HG03139 (cell line): Measurements from ENCODE around the gene PHAF1.

ENCODE experiments used
- ATAC-seq: cut with Tn5 transposase; IDR thresholded peaks from one replicate; pipeline ENCODE4 v1.9.1; 2021; ENCODE audit not compliant: unreplicated experiment

PHAF1 gene

DNA sequence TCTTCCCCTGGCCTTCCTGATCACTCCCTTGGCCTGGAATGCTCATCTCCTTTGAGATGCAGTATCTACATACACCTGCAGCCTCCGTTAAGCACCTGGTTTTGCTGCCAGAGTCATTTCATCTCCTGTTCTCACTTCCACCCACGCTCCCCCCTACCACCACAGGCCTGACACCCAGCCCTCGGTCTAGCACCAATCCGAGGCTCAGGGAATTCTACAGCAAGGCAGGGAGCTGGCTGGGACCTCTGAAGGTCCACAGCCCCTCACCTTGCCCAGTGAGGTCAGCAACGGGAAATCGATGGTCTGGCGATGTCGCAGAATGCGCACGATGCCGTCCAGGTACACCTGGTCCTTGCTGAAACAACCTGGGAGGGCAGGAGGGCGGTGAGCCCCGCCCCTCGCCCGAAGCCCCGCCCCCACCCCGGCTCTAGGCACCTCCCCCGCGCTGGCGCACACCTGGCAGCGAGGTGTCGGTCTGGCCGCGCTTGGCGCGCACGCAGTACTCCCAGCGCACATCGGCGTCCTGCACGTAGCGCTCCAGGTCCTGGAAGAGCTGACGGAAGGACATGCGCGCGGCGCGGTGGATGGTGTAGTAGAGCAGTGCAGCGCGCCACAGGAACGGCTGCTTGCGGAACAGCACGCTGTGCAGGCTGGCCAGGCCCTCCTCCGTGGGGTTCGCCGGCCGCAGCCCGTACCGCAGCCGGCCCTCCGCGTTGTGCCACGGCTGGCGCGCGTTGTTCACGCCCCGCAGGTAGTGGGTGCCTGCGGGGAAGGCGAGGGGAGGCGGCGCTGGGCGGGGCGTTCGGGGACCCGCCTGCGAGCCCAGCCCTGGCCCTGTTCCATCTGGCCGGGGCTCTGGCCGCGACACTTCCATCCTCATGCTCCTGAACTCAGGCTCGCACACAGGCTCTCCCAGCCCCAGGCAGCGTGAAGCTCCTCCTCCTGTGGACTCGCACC lies 68.3 kb downstream of the PHAF1 start:
- ATAC-seq: no peak

DNA sequence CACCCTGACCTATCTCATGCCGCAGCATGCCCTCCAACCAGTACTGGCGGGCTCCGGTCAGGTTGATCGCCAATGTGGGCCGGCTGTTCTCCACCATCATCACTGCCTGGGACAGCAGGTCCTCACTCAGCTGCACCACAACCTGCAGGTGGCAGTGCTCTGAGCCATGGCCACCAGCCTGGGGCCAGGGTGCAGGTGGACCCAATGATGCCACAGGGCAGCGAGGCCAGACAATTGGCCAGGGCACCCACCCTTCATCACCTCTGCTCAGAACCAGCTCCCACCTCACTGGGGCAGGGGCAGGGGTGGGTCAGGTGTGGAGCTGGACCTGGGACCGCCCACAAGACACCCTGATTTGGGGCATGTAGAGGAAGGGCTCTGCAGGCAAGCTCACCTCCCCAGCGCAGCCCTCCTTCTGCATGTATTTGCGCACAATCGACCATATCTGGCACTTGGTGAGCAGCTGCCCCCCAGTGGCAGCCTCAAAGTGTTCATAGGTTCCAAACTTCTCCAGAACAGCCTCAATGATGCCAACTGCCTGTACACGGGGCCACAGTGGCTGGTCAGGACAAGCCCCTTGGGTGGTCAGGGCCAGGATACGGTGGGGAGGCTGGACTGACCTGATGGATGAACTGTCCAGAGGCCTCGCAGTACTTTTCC lies 69.8 kb downstream of the PHAF1 start:
- no peak for ATAC-seq

DNA sequence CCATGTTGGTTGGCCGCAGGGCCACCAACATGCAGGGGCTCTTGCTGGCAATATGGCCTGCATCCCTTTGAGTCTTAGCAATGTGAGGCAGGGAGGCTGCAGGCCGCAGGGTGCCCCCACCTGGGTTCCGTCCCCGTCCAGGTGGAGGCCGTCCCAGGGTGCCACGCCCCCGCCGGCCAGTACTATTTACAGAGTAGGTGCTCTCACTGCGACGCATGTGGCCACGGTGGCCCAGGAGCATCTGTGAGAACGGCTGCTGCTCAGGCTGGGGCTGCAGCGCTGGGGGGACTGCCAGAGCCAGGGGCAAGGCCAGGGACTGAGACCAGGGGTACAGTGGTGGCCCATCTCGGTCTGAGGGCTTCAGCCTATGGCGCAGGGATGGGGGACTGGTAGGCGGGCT lies 70.4 kb downstream of the PHAF1 start:
- ATAC-seq: no peak

DNA sequence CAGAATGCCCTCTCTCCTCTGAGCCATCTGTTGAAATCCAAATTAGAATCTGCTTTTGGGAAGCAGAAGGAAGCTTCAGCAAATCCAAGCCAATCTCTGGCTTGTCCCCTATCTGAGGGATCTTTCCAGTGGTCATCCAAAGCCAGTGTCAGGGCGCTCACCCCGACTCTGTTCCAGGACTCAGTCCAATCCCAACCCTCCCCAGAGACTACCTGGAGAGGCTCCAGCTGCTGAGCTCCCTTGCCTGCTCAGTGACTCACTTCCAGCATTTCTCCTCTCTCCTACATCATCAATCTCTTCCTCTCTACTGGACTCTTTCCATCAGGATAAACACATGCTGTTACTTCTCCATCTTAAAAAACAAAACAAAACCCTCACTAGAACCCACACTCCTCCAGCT lies 71.6 kb downstream of the PHAF1 start:
- ATAC-seq: no peak

DNA sequence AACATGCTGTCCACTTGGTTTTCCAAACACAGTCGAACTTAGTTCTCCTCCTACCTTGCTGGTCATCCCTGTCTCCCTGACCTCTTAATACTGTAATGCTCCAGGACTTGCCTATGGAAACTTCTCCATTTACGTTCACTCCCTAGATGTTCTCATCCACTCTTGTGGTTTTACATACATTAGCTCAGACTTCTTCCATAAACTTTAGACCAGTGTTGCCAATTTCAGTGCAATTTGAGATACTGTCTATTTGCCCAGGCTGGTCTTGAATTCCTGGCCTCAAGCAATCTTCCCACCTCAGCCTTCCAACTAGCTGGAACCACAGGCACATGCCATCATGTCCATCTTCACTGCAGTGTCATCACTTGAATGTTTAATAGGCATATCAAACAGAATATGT lies 72.5 kb downstream of the PHAF1 start:
- no peak for ATAC-seq

DNA sequence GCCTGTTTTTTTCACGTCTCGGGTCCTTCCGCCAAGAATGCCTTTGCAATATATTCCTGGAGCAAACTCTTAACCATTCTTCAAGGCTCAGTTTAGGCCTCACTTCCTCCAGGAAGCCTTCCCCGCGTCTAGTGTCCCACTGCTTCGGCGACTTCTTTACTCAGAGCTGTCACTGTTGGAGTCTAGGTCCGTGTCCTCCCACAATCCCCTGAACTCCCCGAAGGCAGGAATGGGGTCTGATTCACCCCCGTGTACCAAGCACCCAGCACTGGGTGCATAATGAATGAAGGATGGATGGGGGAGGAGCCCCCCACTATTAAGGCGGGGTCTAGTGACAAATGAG lies 73.5 kb downstream of the PHAF1 start:
- ATAC-seq: no peak

DNA sequence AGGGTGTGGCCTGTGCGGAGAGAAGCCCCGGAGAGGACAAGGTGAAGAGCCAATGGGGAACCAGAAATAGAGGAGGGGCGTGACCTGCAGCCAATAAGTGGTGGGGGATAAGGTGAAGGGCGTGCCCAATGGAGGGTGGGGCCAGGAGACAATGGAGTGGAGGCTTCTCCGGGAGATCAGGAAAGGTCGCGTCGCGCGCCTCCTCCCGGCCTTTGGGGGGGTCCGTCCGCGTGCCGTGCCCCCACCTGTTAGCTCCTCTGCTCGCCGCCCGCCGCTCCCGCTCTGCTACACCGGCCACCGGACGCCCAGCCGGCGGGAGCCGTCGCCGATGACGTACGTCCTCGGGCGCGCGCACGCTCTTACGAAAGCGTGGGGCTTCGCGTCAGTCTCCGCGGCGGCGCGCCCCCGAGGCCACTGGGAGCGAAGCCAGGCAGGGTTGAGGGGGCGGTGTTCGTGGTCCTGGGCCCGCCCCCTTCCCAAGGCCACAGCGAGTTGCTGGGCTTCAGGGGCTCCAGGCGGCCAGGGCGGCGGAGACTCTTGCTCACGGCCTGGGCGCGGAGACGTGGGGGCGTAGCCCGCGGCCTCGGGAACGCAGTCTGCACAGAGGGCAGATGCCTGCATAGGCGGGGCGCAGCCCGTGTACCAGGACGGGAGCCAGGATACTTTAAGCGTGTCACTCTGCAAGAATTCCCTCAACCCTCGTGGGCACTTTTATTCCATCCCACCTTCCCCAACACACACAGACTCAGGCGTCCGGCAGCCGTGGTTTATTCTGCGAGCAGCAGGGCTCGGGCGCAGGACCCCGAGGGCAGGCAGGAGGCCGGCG lies 74.1 kb downstream of the PHAF1 start, which contains the start of gene MATCAP1:
MATCAP1 (minus strand) TSS at position 337 of the 826 bp plus-strand sequence. CDS start 3,353 bp downstream, outside the sequence.
- ATAC-seq: peak; percentile 93

DNA sequence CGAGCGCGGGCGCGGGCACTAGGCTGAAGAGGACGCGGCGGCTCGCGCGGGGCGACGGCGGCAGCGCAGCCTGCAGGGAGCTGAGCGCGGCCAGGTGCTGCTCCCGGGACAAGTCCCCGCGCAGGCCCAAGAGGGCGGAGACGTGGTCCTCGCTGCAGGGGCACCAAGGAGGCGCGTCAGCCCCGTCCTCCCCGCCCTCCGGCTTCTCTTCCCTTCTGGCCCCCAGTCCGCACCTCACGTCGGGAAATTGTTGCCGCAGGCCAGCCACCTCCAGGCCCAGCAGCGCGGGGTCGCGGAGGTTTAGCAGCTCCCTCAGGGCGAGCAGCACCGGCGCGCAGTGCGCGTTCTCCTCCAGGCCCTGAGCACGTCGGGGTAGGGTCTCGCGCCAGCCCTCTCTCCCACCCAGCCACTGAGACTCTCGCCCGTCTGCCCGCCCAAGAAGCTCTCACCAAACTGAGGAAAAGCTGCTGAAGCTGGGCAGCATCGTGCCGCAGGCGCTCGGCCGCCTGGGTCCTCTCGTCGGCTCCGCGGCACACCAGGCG lies 74.8 kb downstream of the PHAF1 start:
- ATAC-seq: no peak

DNA sequence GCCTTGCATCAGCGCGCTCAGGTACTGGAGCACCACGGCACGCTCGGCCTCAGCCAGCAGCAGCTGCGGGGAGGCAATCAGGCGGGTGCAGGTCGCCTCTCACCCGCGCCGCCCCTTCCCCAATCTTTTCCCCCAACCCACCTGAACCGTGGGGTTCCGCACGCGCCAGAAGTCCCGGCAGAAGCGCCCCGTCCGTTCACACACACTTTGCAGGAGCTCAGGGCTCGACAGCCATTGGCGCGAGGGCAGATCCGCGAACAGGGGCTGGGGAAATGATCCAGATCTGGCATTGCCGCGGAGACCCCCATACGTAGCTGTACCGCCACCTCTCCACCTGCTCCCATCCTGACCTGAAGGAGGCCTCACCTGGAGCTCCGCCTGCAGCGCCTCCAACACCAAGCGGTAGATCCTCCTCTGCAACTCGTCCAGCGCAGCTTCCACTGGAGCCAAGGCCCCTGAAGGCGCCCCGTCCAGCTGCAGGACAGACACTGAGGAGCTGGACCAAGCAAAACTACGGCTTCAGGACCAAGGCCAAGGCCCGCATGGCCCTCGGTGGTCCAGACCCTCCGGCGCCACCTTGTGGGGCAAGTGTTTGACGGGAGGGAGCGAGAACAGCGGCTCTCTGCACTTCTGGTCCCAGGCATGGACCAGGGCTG lies 75.4 kb downstream of the PHAF1 start:
- ATAC-seq: no peak

DNA sequence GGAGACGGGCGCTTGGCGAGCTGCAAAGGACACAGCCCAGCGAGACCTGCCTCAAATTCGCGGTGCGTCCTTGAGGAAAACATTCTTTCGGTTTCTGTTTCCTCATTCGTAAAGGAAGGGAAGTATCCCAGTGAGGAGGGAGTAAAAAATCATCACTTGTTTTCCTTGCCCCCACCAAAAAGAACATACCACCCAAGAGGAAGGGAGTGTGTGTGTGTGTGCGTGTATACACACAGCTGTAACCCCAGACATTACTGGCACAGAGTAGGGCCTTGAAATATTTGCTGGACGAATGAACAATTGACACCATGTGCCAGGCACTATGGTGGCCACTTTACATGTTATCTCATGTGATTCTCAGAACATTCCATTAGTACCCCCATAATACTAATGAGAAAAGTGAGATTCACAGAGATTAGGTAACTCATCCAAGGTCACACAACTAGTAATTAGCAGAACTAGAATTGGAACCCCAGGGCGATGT lies 76.0 kb downstream of the PHAF1 start:
- no peak for ATAC-seq

DNA sequence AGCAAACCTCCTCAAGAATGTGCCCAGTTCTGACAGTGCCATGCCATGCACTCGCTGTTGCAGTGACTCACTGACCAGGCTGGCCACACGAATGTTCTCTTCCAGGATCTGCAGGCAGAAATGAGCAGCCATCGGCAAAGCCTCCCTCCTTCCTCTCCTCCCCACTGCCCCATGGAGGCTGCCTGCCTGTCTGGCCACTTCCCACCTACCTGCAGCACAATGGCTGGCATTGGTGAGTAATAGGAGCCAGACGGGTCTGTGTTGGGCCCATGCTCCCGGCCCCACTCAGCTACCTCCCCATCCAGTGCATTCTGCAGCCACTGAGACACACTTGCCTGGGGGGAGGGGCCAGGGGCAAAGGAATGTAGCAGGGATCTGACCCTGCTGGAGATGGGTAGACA lies 76.8 kb downstream of the PHAF1 start:
- ATAC-seq: no peak

DNA sequence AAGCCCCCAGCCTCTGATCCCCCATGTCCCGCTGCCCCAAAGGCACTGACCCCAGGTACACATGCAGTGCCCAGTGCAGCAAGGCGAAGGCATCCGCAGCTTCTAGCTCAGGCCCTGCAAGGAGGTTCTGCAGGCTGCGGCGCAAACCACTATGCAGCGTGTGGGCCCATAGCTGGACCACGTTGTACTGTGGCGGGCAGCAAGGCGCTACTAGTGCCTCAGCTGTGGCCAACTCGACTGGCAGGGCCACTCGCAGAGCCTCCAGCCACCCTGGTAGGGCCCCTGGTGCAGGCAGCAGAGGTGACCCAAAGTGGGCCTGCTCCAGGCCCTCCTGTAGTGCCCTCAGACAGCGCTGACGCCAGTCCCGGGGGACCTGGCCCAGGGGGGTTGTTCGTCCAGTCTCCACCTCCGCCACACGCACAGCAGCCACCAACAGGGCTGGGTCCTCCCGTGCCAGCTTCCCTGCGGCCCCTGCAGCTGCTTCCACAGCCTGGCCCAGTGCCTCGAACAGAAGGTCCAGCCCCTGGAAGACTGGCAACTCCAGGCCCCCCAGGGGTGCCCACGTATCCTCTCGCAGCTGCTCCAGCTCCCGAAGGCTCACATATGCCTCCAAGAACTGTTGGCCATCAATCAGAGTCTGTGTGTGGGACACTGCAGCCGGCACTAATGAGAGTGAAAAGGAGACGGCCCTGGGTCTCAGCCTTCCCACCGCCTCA lies 77.6 kb downstream of the PHAF1 start:
- no peak for ATAC-seq

DNA sequence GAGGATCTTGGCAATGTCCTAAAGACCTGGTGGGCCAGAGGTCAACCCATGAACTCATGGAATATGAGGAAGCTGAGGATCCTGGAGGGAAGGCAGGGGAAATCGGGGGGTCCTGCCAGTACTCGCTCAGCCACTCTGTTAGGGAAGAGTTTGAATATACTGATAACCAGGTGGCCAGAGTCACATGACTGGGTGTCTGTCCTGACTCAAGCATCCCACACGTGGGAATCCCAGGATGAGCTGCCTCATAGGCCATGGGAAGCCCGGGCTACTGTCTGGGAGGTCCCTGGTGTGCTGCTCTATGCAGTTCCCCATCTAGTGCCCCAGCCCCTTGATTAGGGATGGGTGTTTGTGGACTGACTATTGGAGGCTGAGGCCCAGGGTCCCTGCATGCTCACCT lies 78.6 kb downstream of the PHAF1 start:
- no peak for ATAC-seq

DNA sequence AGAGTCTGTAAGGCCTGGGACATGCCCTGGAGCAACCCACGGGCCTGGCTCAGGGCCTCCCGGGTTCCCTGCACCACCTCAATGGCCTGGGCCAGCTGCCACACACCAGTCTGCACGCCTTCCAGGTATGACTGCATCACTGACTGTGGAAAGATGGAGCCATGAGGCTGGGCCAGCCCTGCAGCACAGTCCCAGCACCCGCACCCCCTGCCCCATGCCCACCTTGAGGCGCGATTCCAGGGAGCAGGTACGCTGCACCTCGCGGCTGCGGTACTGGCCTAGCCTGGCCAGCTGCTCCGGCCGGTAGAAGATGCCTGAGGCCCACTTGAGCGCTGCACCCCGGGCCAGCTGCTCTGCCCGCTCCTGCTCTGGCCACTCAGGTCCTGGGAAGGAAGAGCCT lies 79.1 kb downstream of the PHAF1 start:
- no peak for ATAC-seq

DNA sequence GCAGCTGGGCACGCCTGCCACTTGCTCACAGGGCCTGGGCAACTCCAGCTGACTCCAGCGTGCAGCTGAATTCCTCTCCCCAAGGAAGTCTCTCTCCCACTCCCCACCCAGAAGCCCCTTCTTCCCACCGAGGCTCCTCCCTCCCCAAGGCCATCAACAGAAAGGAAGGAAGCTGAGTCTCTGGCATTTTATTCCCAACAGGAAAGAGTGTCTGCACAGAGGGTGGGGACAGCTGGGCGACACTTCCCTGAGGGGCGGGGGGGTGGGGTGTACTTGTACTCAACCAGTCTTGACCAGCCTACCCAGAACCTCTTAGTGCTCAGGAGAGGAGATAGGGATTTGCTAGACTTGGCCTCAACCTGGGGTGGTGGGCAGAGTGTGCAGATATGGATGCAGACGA lies 80.3 kb downstream of the PHAF1 start, which contains the start of gene EXOC3L1:
EXOC3L1 (minus strand) TSS at position 96 of the 400 bp plus-strand sequence. CDS start 460 bp downstream, outside the sequence.
- ATAC-seq: no peak

DNA sequence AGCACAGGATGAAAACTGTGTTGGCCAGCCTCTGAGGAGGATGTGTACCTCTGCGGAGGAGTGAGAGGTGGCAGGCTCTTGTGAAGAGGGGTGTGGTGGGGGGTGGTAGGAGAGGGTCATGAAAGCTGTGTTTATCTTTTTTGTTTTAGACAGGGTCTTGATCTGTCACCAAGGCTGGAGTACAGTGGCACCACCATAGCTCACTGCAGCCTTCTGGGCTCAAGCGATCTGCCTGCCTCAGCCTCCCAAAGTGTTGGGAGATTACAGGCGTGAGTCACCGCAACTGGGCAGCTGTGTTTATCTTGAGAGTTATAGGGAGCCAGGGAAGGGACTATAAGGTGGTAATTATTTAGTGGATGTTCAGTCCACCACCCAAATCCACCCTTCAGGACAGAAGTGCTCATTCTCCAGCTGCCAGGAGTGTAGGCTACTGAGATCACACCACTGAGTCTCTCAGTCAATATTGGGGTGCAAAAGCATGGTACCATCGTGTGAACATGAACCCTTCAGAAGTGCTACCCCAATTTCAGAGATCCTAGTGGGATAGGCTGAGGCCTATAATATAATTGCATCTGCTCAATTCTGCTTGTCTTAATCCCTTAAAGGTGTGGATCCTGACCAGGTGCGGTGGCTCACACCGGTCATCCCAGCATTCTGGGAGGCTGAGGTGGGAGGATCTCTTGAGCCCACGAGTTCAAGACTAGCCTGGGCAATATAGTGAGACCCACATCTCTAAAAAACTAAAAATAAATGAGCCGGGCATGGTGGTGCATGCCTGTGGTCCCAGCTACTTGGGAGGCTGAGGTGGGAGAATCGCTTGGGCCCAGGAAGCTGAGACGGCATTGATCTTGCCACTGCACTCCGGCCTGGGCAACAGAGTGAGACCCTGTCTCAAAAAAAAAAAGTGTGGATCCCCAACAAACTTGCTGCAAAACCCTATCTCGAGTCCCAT lies 81.0 kb downstream of the PHAF1 start:
- no peak for ATAC-seq

DNA sequence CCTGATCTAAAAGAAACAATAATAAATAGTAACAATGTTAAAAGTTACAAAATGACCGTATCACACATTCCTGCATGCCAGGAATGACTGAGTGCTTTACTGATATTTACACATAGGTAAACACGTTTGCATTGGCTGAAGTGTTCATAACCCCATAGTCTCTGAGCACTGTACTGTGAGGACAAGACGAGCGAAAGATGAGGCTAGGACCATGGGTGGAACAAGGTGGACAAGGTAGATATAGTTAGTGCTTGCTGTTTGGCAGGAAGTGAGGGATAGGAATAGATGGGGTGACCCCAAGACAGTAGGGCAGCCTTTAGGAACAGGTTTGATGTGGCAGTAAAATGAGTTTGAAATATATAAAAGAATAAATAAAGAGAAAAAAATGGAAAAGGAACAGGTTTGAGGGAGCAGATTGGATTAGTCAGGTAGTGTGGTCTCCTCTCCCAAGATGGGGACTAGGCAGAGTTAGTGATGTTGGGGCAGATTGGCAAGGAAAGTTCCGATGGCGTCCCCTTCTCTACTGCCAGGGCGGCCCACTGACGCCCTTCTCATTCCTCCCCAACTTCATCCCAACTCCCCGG lies 81.8 kb downstream of the PHAF1 start:
- no peak for ATAC-seq

DNA sequence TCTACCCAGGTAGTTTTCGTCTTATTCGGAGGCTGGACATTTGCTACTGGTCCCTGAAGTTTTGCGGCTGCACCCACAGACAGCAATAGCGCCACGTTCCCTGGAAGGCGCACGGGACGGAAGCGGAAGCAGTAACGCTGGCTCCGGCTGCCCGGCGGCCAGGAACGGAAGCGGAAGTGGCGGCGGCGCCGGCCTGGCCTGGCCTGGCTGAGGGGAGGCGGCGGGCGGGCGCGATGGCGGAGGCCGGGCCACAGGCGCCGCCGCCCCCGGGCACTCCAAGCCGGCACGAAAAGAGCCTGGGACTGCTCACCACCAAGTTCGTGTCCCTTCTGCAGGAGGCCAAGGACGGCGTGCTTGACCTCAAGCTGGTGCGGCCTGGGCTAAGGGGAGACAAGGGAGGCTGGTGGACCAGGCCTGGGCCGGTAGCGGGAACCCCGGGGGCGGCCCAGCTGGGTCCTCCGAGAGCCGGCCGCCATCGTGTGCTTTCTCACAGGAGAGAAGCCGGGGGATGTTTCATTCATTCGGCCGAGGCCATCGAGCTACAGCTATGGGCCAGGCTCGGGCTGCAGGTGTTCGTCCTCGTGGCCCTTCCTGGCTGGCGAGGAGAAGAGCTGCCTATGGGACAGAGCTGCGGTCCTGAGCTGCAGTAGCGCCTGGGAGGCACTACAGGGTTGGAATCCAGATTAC lies 82.4 kb downstream of the PHAF1 start, which contains the start of gene E2F4:
E2F4 (plus strand) TSS at position 161 of the 687 bp plus-strand sequence; CDS start at position 234, 73 bp downstream.
- ATAC-seq: peak; percentile 80
